GM18505 (cell line): ENCODE data around the gene CDK5RAP1.

ENCODE experiments used
- ATAC-seq: cut with Tn5 transposase; IDR thresholded peaks from one replicate; pipeline ENCODE4 v1.9.1; 2021; ENCODE audit not compliant: unreplicated experiment
- POLR2A ChIP-seq: IDR thresholded peaks from 4 replicates; pipeline ENCODE4 v1.6.1; 2011; ENCODE audit warnings: borderline replicate concordance; ENCODE audit not compliant: insufficient read depth, insufficient read length; ENCODE audit errors: extremely low read depth

Gene CDK5RAP1

GRCh38 chr20:33345342-33345741 is 56.0 kb downstream of the CDK5RAP1 start:
- no peak for TF ChIP-seq POLR2A
- no peak for ATAC-seq

- no peak for TF ChIP-seq POLR2A
Measured at GRCh38 chr20:33343521-33343920, 57.8 kb downstream of the CDK5RAP1 start.

GRCh38 chr20:33339515-33340058 is 61.7 kb downstream of the CDK5RAP1 start:
- TF ChIP-seq POLR2A: no peak
- no peak for ATAC-seq

More at GRCh38 chr20:33343521-33343920, 57.8 kb downstream of the CDK5RAP1 start:
- ATAC-seq: no peak

GRCh38 chr20:33338467-33339258 is 62.7 kb downstream of the CDK5RAP1 start:
- ATAC-seq: no peak
- TF ChIP-seq POLR2A: no peak

- TF ChIP-seq POLR2A: no peak
- no peak for ATAC-seq
Measured at GRCh38 chr20:33337531-33338165, 63.7 kb downstream of the CDK5RAP1 start.

GRCh38 chr20:33337119-33337518 is 64.2 kb downstream of the CDK5RAP1 start:
- no peak for TF ChIP-seq POLR2A
- no peak for ATAC-seq

- no peak for ATAC-seq
- TF ChIP-seq POLR2A: no peak
Measured at GRCh38 chr20:33336375-33336774, 64.9 kb downstream of the CDK5RAP1 start.

GRCh38 chr20:33334111-33334510 is 67.2 kb downstream of the CDK5RAP1 start:
- TF ChIP-seq POLR2A: no peak
- ATAC-seq: no peak

- TF ChIP-seq POLR2A: no peak
- ATAC-seq: no peak
Measured at GRCh38 chr20:33333616-33334015, 67.7 kb downstream of the CDK5RAP1 start.

- TF ChIP-seq POLR2A: no peak
- ATAC-seq: no peak
Measured at GRCh38 chr20:33332905-33333456, 68.3 kb downstream of the CDK5RAP1 start.

GRCh38 chr20:33328157-33329137 is 72.9 kb downstream of the CDK5RAP1 start:
- ATAC-seq: no peak
- no peak for TF ChIP-seq POLR2A

- no peak for ATAC-seq
- no peak for TF ChIP-seq POLR2A
Measured at GRCh38 chr20:33325350-33325749, 76.0 kb downstream of the CDK5RAP1 start.
